ENCODE results near the gene ANTXRL.

DNA sequence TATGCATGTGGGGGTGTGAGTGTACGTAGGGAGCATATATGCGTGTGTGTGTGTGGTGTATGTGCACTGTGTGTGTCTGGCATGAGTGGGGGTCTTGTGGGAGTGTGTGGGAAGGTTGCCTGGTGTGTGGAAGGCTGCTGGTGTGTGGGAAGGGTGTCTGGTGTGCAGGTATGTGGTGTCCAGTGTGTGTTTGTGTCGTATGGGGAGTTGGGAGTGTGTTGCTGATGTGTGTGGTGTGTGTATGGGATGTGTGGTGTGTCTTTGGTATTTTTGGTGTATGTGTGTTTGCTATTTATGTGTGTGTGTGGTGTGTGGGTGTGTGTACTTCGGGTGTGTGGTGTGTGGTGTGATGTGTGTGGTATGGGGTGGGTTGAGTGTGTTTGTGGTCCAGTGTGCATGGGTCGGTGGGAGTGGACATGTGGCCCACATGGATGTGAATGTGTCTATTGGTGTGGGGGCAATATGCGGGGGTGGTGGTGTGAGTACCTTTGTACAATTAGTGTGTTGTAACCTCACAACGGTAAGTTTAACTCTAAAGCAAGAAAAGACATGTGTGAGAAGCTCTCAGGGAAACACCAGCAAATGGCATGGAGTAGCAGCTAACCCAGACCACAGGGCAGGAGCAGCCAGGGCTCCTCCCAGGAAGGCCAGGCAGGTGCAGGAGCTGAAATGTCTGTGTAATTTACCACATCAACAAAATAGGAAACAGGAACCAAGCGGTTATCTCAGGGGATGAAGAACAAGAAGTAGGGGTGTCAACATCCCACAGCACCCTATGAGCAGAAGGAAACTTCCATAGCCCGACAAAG lies 11.9 kb downstream of the ANTXRL start:
- TF ChIP-seq CTCF (IDR thresholded peaks at IDR 0.05) = no peak
- no peak for TF ChIP-seq POLR2A (IDR thresholded peaks at IDR 0.05)

Measured in lower leg skin (tissue), 3 donors.